WTC11 (cell line): Measurements from ENCODE around the gene DCAF6. TPM values are rescaled to one million over a fixed set of nuclear protein-coding genes. Genes with fewer than 3 reads are reported as not detected.

ENCODE experiments used
- ATAC-seq: fragments of 200-7000 bp; cut with Tn5 transposase; 2 replicates; pipeline ENCODE4 v1.10.0; 2021; ENCODE audit warnings: mild to moderate bottlenecking, moderate library complexity
- CTCF ChIA-PET: fragments of 300-600 bp; sonication (Branson Sonifier 250); formaldehyde crosslinking; loops from one replicate; lab custom pipeline; 2021; ENCODE audit warnings: antibody characterized with exemption; lab: Charles Lee
- POLR2A ChIA-PET: fragments of 350-600 bp; sonication (Branson Sonifier 250); formaldehyde crosslinking; loops from one replicate; lab custom pipeline; 2021; ENCODE audit warnings: antibody characterized with exemption; lab: Charles Lee
- DNase-seq: peaks from one replicate; pipeline ENCODE4 v3.0.0; 2021; ENCODE audit warnings: low spot score
- H3K27ac Mint-ChIP-seq: 2 replicates; pipeline ENCODE4 v1.8.0; 2021; ENCODE audit warnings: mixed read lengths
- H3K27me3 Mint-ChIP-seq: 2 replicates; pipeline ENCODE4 v1.8.0; 2021; ENCODE audit warnings: low read depth, mild to moderate bottlenecking, moderate library complexity, mixed read lengths
- H3K36me3 Mint-ChIP-seq: 2 replicates; pipeline ENCODE4 v1.8.0; 2021; ENCODE audit warnings: mixed read lengths
- H3K4me1 Mint-ChIP-seq: 2 replicates; pipeline ENCODE4 v1.8.0; 2022; ENCODE audit warnings: mixed read lengths
- H3K4me3 Mint-ChIP-seq: 2 replicates; pipeline ENCODE4 v1.8.0; 2021; ENCODE audit warnings: mild to moderate bottlenecking, moderate library complexity, mixed read lengths
- H3K9me3 Mint-ChIP-seq: 2 replicates; pipeline ENCODE4 v1.8.0; 2021; ENCODE audit warnings: mixed read lengths
- CREM ChIP-seq: sonication (generic); formaldehyde crosslinking; IDR thresholded peaks from 2 replicates; pipeline ENCODE4 v1.8.1; 2022; ENCODE audit warnings: mild to moderate bottlenecking, missing genetic modification reagents, moderate library complexity
- ERG ChIP-seq: fragments of 250-450 bp; sonication (Bioruptor Pico); IDR thresholded peaks from 2 replicates; pipeline ENCODE4 v1.8.0; 2021; ENCODE audit warnings: mild to moderate bottlenecking
- FOXK1 ChIP-seq: sonication (generic); formaldehyde crosslinking; IDR thresholded peaks from 2 replicates; pipeline ENCODE4 v1.8.0; 2022; ENCODE audit warnings: mild to moderate bottlenecking, moderate library complexity, missing genetic modification reagents
- FOXP1 ChIP-seq: sonication (generic); formaldehyde crosslinking; IDR thresholded peaks from 2 replicates; pipeline ENCODE4 v1.8.0; 2022; ENCODE audit warnings: missing genetic modification reagents, mild to moderate bottlenecking, moderate library complexity, borderline replicate concordance
- GRHL2 ChIP-seq: fragments of 250-450 bp; sonication (Bioruptor Pico); IDR thresholded peaks from 2 replicates; pipeline ENCODE4 v1.8.0; 2022; ENCODE audit warnings: mild to moderate bottlenecking, moderate library complexity; ENCODE audit not compliant: insufficient replicate concordance, severe bottlenecking
- HMGA2 ChIP-seq: fragments of 250-450 bp; sonication (Bioruptor Pico); IDR thresholded peaks from 2 replicates; pipeline ENCODE4 v1.4.0; 2021; ENCODE audit warnings: mild to moderate bottlenecking, moderate library complexity
- JAZF1 ChIP-seq: fragments of 250-450 bp; sonication (Bioruptor Pico); IDR thresholded peaks from 2 replicates; pipeline ENCODE4 v1.9.0; 2021; ENCODE audit warnings: moderate library complexity, mild to moderate bottlenecking, inconsistent platforms
- NFE2L1 ChIP-seq: sonication (generic); formaldehyde crosslinking; IDR thresholded peaks from 2 replicates; pipeline ENCODE4 v1.8.1; 2023; ENCODE audit warnings: missing genetic modification reagents
- NR3C1 ChIP-seq: sonication (generic); formaldehyde crosslinking; conservative IDR thresholded peaks from 2 replicates; pipeline ENCODE4 v1.8.1; 2023; ENCODE audit warnings: low read depth, mild to moderate bottlenecking, missing genetic modification reagents
- TP53 ChIP-seq: sonication (generic); formaldehyde crosslinking; IDR thresholded peaks from 2 replicates; pipeline ENCODE4 v1.8.1; 2023; ENCODE audit warnings: mild to moderate bottlenecking, missing genetic modification reagents
- ZNF121 ChIP-seq: sonication (generic); formaldehyde crosslinking; IDR thresholded peaks from 2 replicates; pipeline ENCODE4 v1.8.0; 2023; ENCODE audit warnings: missing genetic modification reagents
- ZNF416 ChIP-seq: fragments of 250-450 bp; sonication (Bioruptor Pico); IDR thresholded peaks from 2 replicates; pipeline ENCODE4 v1.9.0; 2021; ENCODE audit warnings: mild to moderate bottlenecking, inconsistent platforms
- ZNF532 ChIP-seq: fragments of 250-450 bp; sonication (Bioruptor Pico); IDR thresholded peaks from 2 replicates; pipeline ENCODE4 v1.9.0; 2021; ENCODE audit warnings: mild to moderate bottlenecking, borderline replicate concordance
- total RNA-seq: library from RNA; stranded (reverse); gene quantifications from 3 replicates; pipeline ENCODE4 v1.2.3, GENCODE V29; 2021
- TF ChIP-seq, protein P1 (sequence below): sonication (generic); formaldehyde crosslinking; IDR thresholded peaks from 2 replicates; pipeline ENCODE4 v1.8.0; 2022; ENCODE audit warnings: mild to moderate bottlenecking, missing genetic modification reagents
- TF ChIP-seq, protein P2 (sequence below): sonication (generic); formaldehyde crosslinking; IDR thresholded peaks from 2 replicates; pipeline ENCODE4 v1.8.0; 2022; ENCODE audit warnings: missing genetic modification reagents

DCAF6 gene
- total RNA-seq, 1 experiment from 2014 or later, result 13.5 TPM

DNA sequence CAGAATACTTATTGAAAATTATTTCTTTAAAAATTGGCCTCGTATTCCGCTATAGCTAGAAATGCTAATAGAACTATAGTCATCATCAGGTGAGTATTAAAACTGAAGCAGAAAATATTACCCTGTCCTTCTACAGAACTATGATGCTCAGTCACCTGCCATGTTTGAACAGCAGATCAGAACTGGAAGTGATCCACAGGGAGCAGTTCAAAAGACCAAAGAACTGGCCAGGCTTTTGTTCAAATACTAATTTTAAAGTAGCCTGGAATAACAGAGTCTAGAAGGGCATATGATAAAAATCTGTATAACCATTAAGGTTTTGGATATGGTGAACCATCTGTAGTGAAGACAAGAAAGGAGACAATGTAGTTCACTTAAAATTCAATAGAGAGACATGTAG is 105.9 kb downstream of the DCAF6 start:
- ChIA-PET CTCF (no interaction called here), POLR2A (no interaction called here)
- Mint-ChIP-seq H3K4me3 (no peak overlapping the region), H3K36me3 (peaks cover 9% of the 10 kb centered on the region; the same call in 1 of the 2 replicates), H3K27me3 (no peaks in the 10 kb centered on the region), H3K9me3 (no peaks in the 10 kb centered on the region), H3K27ac (no peak overlapping the region)
- ATAC-seq, result no peak
- DNase-seq, result no peak
- TF ChIP-seq CREM (no peak), JAZF1 (CRISPR knock-in tag) (no peak), HMGA2 (CRISPR knock-in tag) (no peak), NFE2L1 (CRISPR knock-in tag) (no peak), ERG (CRISPR knock-in tag) (no peak), TP53 (CRISPR knock-in tag) (no peak)
- TF ChIP-seq, all 79 proteins: peak for 0
- H3K4me1 Mint-ChIP-seq, result peaks cover 3% of the 10 kb centered on the region; the same call in 1 of the 2 replicates

DNA sequence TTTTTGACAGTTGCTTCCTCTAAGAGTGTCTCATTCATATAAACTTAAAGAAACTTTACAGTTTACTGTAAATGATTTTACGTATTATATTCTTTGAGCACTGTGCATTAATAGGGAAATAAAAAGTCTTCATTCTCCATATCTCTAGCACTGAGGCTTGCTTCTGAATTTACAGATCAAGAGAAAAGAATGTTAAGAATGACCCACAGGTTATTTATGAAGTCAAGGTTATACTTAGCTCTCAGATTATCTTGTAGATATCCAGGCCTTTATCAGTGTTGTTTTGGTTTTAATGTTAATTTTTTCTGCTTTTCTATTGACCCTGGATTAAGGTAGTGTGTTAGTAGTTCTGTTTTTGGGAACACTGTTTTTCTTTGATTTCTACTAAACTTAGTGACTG is 108.8 kb downstream of the DCAF6 start:
- Mint-ChIP-seq H3K27me3 (no peaks in the 10 kb centered on the region), H3K4me3 (no peak overlapping the region), H3K4me1 (no peaks in the 10 kb centered on the region), H3K9me3 (no peaks in the 10 kb centered on the region), H3K27ac (no peak overlapping the region), H3K36me3 (peaks cover 9% of the 10 kb centered on the region; the same call in 1 of the 2 replicates)
- CTCF ChIA-PET, result no interaction called here
- POLR2A ChIA-PET, result no interaction called here
- DNase-seq, result no peak
- TF ChIP-seq ZNF121 (CRISPR knock-in tag) (no peak), ZNF416 (CRISPR knock-in tag) (no peak), FOXK1 (CRISPR knock-in tag) (no peak), FOXP1 (CRISPR knock-in tag) (no peak), GRHL2 (no peak), NR3C1 (CRISPR knock-in tag) (no peak), ZNF532 (CRISPR knock-in tag) (no peak)
- TF ChIP-seq, protein P1, sequence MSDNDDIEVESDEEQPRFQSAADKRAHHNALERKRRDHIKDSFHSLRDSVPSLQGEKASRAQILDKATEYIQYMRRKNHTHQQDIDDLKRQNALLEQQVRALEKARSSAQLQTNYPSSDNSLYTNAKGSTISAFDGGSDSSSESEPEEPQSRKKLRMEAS (CRISPR knock-in tag), result no peak
- TF ChIP-seq, protein P2, sequence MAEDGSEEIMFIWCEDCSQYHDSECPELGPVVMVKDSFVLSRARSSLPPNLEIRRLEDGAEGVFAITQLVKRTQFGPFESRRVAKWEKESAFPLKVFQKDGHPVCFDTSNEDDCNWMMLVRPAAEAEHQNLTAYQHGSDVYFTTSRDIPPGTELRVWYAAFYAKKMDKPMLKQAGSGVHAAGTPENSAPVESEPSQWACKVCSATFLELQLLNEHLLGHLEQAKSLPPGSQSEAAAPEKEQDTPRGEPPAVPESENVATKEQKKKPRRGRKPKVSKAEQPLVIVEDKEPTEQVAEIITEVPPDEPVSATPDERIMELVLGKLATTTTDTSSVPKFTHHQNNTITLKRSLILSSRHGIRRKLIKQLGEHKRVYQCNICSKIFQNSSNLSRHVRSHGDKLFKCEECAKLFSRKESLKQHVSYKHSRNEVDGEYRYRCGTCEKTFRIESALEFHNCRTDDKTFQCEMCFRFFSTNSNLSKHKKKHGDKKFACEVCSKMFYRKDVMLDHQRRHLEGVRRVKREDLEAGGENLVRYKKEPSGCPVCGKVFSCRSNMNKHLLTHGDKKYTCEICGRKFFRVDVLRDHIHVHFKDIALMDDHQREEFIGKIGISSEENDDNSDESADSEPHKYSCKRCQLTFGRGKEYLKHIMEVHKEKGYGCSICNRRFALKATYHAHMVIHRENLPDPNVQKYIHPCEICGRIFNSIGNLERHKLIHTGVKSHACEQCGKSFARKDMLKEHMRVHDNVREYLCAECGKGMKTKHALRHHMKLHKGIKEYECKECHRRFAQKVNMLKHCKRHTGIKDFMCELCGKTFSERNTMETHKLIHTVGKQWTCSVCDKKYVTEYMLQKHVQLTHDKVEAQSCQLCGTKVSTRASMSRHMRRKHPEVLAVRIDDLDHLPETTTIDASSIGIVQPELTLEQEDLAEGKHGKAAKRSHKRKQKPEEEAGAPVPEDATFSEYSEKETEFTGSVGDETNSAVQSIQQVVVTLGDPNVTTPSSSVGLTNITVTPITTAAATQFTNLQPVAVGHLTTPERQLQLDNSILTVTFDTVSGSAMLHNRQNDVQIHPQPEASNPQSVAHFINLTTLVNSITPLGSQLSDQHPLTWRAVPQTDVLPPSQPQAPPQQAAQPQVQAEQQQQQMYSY, result no peak
- no peak for ATAC-seq
